Stimulated activated effector memory CD8-positive, alpha-beta T cell treated with anti-CD3 and anti-CD28 coated beads, Interleukin-12 subunit alpha, Interleukin-12 subunit beta, amount 100 ng/mL, for 72 hours (primary cell): Measurements from ENCODE around the gene ANKRD37.
A peak's percentile ranks its signal among the peaks of the same experiment; 100 is the strongest.

Experiments
- ATAC-seq: fragments of 150-1000 bp; cut with Tn5 transposase; 2 replicates; pipeline ENCODE4 v1.10.0; 2021
- DNase-seq, 2 donors: peaks; one replicate each; pipeline ENCODE4 v3.0.0; 2021 to 2022; ENCODE audit warnings: low spot score in 2 of 2
- H3K27ac Mint-ChIP-seq: one replicate; pipeline ENCODE4 v1.8.0; 2022; ENCODE audit warnings: mild to moderate bottlenecking, mixed read lengths
- H3K36me3 Mint-ChIP-seq: one replicate; pipeline ENCODE4 v1.8.0; 2022; ENCODE audit warnings: mild to moderate bottlenecking, mixed read lengths
- H3K4me1 Mint-ChIP-seq: one replicate; pipeline ENCODE4 v1.8.0; 2022; ENCODE audit warnings: mixed read lengths
- H3K4me3 Mint-ChIP-seq: one replicate; pipeline ENCODE4 v1.8.0; 2022; ENCODE audit warnings: mild to moderate bottlenecking, mixed read lengths
- H3K9me3 Mint-ChIP-seq: one replicate; pipeline ENCODE4 v1.8.0; 2022; ENCODE audit warnings: mixed read lengths

ANKRD37 gene

DNA sequence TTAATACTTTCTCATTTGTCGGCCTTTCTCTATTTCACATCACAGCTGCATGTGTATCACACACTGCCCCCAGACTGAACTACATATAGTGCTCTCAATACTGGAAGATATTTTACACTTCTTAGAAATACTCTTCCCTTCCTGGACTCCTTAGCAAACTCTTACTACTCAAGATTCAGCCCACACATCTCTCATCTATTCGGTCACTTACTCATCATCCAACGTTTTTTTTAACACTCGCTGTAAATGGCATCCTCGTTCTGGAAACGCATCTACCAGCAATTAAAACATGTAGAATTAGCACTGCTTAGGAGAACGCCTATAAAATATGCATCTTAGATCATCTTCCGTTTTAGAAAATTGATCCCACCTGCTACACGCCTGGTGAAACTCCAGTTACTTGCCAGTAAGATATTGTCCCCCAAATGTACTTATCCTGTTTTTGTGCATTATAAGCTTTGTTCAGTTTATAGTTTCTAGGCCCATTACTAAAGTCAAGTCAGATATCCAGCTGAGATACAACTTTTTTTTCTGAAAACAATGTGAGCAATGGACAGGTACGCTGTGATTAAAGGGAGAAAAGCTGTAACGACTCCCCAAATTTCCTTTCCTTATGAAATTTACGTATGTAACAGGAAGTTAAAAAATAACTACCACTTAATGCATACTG is 1.9 kb upstream of the ANKRD37 start:
- H3K4me3 Mint-ChIP-seq = peak overlapping the region; percentile 74
- DNase-seq (peak in 1 of 2 donors; percentile 57), ATAC-seq (peak; percentile 72)
- peaks cover 14% of the 10 kb centered on the region for H3K4me1 Mint-ChIP-seq
- no peaks in the 10 kb centered on the region for H3K9me3 Mint-ChIP-seq
- peaks cover 37% of the 10 kb centered on the region for H3K36me3 Mint-ChIP-seq
- peak overlapping the region; percentile 1 for H3K27ac Mint-ChIP-seq

GRCh38 chr4:185395238-185395955 is 1.2 kb upstream of the ANKRD37 start, which contains the start of gene LRP2BP:
LRP2BP (minus strand) TSS chr4:185395924; CDS start chr4:185378186, 17,738 bp downstream.
- Mint-ChIP-seq H3K27ac (peak within 1 kb of the TSS; percentile 84), H3K4me3 (peak within 1 kb of the TSS; percentile 74), H3K9me3 (no peaks in the 10 kb centered on the region), H3K4me1 (peaks cover 14% of the 10 kb centered on the region), H3K36me3 (peaks cover 44% of the 10 kb centered on the region)
- DNase-seq (no peak), ATAC-seq (no peak)

DNA sequence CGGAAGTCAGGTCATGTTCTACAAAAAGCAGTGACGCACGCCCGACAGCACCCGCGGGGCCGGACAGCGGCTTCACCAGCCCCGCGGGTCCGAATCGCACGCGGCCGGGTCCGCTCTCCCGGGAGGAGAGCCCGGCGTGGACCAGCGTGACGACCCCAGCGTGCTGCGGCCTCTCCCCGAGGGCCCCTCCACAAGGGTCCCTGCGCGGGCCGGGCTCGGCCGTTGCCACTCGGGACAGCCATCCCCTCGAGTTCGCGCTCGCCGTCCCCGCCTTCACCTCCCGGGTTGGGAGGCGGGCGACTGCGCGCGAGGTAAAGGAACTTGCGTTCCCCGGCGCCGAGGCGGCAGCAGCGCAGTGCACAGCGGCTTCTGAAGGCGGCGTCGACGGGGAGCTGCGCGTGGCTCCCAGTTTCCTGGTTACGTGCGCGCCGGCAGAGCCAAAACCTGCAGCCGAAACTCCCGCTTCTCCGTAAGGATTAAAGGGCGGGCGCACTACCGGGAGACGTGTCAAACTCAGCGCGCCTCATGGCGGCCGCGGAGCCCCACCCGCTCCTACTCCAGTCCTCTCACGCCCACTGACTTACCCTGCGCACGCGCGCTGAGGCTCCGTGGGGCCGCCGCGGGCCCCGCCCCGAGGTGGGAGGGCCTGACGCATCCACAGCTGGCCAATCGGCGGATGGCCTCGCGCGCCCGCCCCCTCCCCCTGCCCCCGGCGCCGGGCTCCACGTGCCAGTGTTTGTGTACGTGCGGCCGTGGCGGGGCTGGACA is 501 bp upstream of the ANKRD37 start:
- DNase-seq (peak; percentile 97 to 99), ATAC-seq (peak; percentile 87)
- no peaks in the 10 kb centered on the region for H3K9me3 Mint-ChIP-seq
- H3K4me1 Mint-ChIP-seq = peaks cover 14% of the 10 kb centered on the region
- peaks cover 52% of the 10 kb centered on the region for H3K36me3 Mint-ChIP-seq
- peak overlapping the region; percentile 84 for H3K27ac Mint-ChIP-seq
- peak overlapping the region; percentile 74 for H3K4me3 Mint-ChIP-seq

DNA sequence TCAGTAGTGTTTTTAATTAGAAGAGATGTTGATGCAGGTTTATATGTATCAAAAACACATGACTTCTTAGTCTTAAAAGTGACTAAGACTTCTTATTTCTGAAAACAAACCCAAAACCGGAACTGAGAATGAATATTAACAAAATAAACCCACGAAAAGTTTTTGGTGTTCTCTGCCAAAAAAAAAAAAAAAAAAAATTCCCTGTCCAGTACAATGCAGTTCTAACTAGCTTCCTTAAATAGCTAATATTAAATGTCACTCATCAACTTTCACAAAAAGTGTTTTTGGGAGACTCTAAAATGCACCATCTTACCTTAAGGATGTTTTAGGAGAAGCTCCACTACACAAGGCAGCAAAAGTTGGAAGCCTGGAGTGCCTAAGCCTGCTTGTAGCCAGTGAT is 2.0 kb downstream of the ANKRD37 start:
- DNase-seq (no peak), ATAC-seq (no peak)
- no peak overlapping the region for H3K27ac Mint-ChIP-seq
- peak overlapping the region; percentile 74 for H3K4me3 Mint-ChIP-seq
- peaks cover 76% of the 10 kb centered on the region for H3K36me3 Mint-ChIP-seq
- peaks cover 14% of the 10 kb centered on the region for H3K4me1 Mint-ChIP-seq
- no peaks in the 10 kb centered on the region for H3K9me3 Mint-ChIP-seq

- Mint-ChIP-seq H3K27ac (no peak overlapping the region), H3K36me3 (peaks cover 85% of the 10 kb centered on the region), H3K4me1 (peaks cover 9% of the 10 kb centered on the region), H3K4me3 (peak overlapping the region; percentile 74), H3K9me3 (no peaks in the 10 kb centered on the region)
- DNase-seq = no peak
- ATAC-seq = no peak
Observed at GRCh38 chr4:185399466-185399865, 2.8 kb downstream of the ANKRD37 start.

- peaks cover 94% of the 10 kb centered on the region for H3K36me3 Mint-ChIP-seq
- no peak for ATAC-seq
Observed at GRCh38 chr4:185404031-185404430, 7.4 kb downstream of the ANKRD37 start.

DNA sequence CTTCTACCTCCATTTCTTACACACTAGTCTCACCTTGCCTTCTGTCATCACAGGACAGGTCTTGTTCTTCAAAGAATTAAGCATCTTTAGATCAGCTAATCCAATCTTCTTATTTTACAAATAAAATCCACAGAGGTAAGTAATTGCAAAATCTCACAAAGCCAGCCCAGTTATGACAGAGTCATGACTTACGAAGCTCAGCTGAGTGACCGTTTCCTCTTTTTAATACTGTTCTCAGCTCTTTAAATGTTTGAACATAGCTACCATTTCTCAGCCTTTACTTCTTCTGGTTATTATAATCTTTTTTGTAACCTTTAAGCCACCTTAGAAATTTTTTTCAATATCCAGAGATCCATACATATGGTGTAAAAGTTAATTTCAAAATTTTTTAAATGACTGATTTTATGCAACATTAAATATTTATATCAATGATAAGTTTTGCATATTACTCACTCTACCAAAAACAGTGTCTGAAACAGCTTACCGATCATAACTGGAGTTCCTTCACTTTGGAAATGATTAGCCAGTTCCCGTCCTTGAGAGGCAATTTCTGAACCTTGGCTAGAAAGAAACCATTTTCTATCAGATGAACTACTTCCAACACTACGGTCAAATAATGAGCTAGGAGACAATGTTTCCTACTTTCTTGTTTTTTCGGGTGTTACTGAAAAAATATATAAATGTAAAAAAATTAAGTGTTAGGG is 8.8 kb downstream of the ANKRD37 start:
- DNase-seq = no peak
- no peaks in the 10 kb centered on the region for H3K9me3 Mint-ChIP-seq
- H3K4me3 Mint-ChIP-seq = no peak overlapping the region
- peak overlapping the region; percentile 83 for H3K27ac Mint-ChIP-seq
- H3K4me1 Mint-ChIP-seq = peaks cover 5% of the 10 kb centered on the region
- H3K36me3 Mint-ChIP-seq = peaks cover 93% of the 10 kb centered on the region
- peak; percentile 66 for ATAC-seq

More at GRCh38 chr4:185404031-185404430, 7.4 kb downstream of the ANKRD37 start:
- Mint-ChIP-seq H3K9me3 (no peaks in the 10 kb centered on the region), H3K27ac (no peak overlapping the region), H3K4me3 (no peak overlapping the region), H3K4me1 (peaks cover 5% of the 10 kb centered on the region)
- DNase-seq = no peak

DNA sequence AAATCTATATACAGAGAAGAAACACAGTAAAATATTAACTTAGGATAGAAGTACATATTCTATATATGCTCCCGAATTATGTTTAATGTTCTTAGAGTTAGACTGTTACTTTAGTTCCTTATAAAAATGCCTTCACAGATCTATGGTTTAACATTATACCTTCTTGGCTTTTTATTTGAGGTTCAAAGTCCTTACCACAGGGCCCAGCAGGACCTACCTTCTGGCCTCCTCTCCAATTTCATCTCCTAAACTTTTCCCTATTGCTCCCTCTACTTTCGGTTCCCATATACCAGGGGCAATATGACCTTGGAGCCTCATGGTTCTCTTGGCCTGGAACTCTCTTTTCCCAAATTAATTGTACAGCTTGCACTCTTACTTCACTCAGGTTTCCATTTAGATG is 11.8 kb downstream of the ANKRD37 start:
- no peak overlapping the region for H3K27ac Mint-ChIP-seq
- peaks cover 5% of the 10 kb centered on the region for H3K4me1 Mint-ChIP-seq
- peaks cover 88% of the 10 kb centered on the region for H3K36me3 Mint-ChIP-seq
- no peaks in the 10 kb centered on the region for H3K9me3 Mint-ChIP-seq
- no peak overlapping the region for H3K4me3 Mint-ChIP-seq
- no peak for ATAC-seq
- no peak for DNase-seq

- no peak overlapping the region for H3K27ac Mint-ChIP-seq
Observed at GRCh38 chr4:185411849-185412248, 15.2 kb downstream of the ANKRD37 start.

GRCh38 chr4:185412412-185412811 is 15.8 kb downstream of the ANKRD37 start:
- Mint-ChIP-seq H3K36me3 (peaks cover 85% of the 10 kb centered on the region), H3K4me3 (no peak overlapping the region)

More at GRCh38 chr4:185411849-185412248, 15.2 kb downstream of the ANKRD37 start:
- no peak overlapping the region for H3K4me3 Mint-ChIP-seq
- DNase-seq (no peak), ATAC-seq (no peak)
- peaks cover 85% of the 10 kb centered on the region for H3K36me3 Mint-ChIP-seq
- no peaks in the 10 kb centered on the region for H3K9me3 Mint-ChIP-seq
- H3K4me1 Mint-ChIP-seq = no peaks in the 10 kb centered on the region

GRCh38 chr4:185416955-185417354 is 20.3 kb downstream of the ANKRD37 start:
- H3K4me3 Mint-ChIP-seq = no peak overlapping the region

More at GRCh38 chr4:185412412-185412811, 15.8 kb downstream of the ANKRD37 start:
- ATAC-seq (no peak), DNase-seq (no peak)
- Mint-ChIP-seq H3K4me1 (no peaks in the 10 kb centered on the region), H3K27ac (no peak overlapping the region), H3K9me3 (no peaks in the 10 kb centered on the region)

DNA sequence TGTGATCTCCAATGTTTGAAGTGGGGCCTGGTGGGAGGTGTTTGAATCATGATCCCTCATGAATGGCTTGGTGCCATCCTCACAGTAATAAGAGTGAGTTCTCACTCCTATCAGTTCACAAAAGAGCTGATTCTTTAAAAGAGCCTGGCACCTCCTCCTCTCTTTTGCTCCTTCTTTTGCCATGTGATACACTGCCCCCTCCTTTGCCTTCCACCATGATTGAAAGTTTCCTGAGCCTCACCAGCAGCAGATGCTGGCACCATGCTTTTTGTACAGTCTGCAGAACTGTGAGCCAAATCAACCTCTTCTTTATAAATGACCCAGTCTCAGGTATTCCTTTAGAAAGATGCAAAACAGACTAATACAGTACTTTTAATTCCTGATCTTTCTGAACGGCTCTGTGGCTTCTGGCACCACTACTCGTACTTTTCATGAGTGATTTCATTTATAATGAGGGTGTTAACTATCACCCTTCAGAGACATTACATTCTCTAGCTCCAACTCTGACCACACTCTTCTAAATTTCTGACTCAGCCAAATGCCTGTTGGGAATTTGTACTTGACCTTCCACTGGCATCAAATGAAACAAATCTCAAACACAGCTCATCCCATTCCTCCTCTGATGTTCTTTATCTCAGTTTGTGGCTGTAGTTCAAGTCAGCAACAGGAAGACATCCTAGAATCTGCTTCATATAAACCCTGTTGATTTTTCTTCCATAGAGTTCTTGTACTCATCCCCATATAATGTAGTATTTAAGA is 24.9 kb downstream of the ANKRD37 start:
- no peaks in the 10 kb centered on the region for H3K9me3 Mint-ChIP-seq
- peaks cover 65% of the 10 kb centered on the region for H3K36me3 Mint-ChIP-seq
- peaks cover 30% of the 10 kb centered on the region for H3K4me1 Mint-ChIP-seq
- DNase-seq (no peak), ATAC-seq (no peak)
- no peak overlapping the region for H3K4me3 Mint-ChIP-seq
- no peak overlapping the region for H3K27ac Mint-ChIP-seq

More at GRCh38 chr4:185416955-185417354, 20.3 kb downstream of the ANKRD37 start:
- DNase-seq = no peak
- Mint-ChIP-seq H3K4me1 (peaks cover 8% of the 10 kb centered on the region), H3K9me3 (no peaks in the 10 kb centered on the region), H3K36me3 (peaks cover 89% of the 10 kb centered on the region), H3K27ac (no peak overlapping the region)
- ATAC-seq = no peak

- peaks cover 32% of the 10 kb centered on the region for H3K36me3 Mint-ChIP-seq
- no peaks in the 10 kb centered on the region for H3K9me3 Mint-ChIP-seq
- peaks cover 32% of the 10 kb centered on the region for H3K4me1 Mint-ChIP-seq
- peak in 1 of 2 donors; percentile 55 for DNase-seq
- peak overlapping the region; percentile 80 for H3K4me3 Mint-ChIP-seq
- H3K27ac Mint-ChIP-seq = peak overlapping the region; percentile 95
- ATAC-seq = no peak
Observed at GRCh38 chr4:185424905-185425646, 28.4 kb downstream of the ANKRD37 start.
